GM12892 (cell line): ENCODE measurements around the gene MUC13.

Source experiments
- DNase-seq: peaks from one replicate; pipeline ENCODE4 v3.0.0; 2011; ENCODE audit not compliant: insufficient read length
- FAIRE-seq: peaks from 2 replicates; lab custom pipeline; 2011; peaks lifted over from hg19 to GRCh38; lab: Jason Lieb, UNC
- POLR2A ChIP-seq: IDR thresholded peaks from 2 replicates; pipeline ENCODE4 v1.6.1; 2011; ENCODE audit warnings: low read depth, low read length, control low read depth
- POLR2AphosphoS5 ChIP-seq: IDR thresholded peaks from 2 replicates; pipeline ENCODE4 v1.6.1; 2011; ENCODE audit warnings: low read depth, low read length, control low read depth
- TAF1 ChIP-seq: IDR thresholded peaks from 2 replicates; pipeline ENCODE4 v1.6.1; 2011; ENCODE audit warnings: low read depth, mild to moderate bottlenecking, control low read depth, low read length, borderline replicate concordance

Gene MUC13

GRCh38 chr3:124918524-124918923 is 16.0 kb downstream of the MUC13 start:
- FAIRE-seq (no peak), DNase-seq (no peak)
- TF ChIP-seq POLR2AphosphoS5, result no peak
- no peak for TF ChIP-seq POLR2A
- no peak for TF ChIP-seq TAF1

DNA sequence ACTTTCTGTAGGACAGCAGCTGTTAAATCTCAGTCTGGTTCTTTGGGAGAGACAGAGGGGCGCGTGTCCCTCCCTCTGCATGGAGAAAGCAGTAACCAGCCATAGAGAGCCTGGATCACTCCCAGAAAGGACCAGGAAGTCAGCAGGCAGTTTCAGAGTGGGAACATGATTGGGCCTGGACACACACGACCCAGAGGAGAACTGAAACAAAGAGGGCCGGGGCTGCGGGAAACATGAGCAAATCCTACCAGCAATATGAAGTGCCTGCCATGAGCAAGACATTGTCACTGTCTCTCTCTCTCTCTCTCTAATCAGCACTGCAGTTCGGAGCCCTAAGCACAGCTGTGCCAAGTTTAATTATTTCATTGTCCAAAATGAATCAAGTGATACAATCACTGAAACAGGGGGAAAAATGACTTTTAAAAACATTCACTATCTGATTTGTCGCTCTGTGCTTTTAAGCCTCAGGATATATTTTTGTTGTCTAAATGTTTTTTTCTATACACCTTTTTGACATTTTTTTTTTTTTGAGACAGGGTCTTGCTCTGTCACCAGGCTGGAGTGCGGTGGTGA is 17.6 kb downstream of the MUC13 start:
- no peak for FAIRE-seq
- DNase-seq, result no peak
- no peak for TF ChIP-seq TAF1
- no peak for TF ChIP-seq POLR2A
- TF ChIP-seq POLR2AphosphoS5, result no peak

- FAIRE-seq (no peak), DNase-seq (no peak)
- TF ChIP-seq POLR2AphosphoS5 (no peak), TAF1 (no peak), POLR2A (no peak)
Observed at GRCh38 chr3:124915254-124915653, 19.3 kb downstream of the MUC13 start.

- DNase-seq (no peak), FAIRE-seq (no peak)
- TF ChIP-seq POLR2A (no peak), POLR2AphosphoS5 (no peak), TAF1 (no peak)
Observed at GRCh38 chr3:124907957-124908356, 26.6 kb downstream of the MUC13 start.

DNA sequence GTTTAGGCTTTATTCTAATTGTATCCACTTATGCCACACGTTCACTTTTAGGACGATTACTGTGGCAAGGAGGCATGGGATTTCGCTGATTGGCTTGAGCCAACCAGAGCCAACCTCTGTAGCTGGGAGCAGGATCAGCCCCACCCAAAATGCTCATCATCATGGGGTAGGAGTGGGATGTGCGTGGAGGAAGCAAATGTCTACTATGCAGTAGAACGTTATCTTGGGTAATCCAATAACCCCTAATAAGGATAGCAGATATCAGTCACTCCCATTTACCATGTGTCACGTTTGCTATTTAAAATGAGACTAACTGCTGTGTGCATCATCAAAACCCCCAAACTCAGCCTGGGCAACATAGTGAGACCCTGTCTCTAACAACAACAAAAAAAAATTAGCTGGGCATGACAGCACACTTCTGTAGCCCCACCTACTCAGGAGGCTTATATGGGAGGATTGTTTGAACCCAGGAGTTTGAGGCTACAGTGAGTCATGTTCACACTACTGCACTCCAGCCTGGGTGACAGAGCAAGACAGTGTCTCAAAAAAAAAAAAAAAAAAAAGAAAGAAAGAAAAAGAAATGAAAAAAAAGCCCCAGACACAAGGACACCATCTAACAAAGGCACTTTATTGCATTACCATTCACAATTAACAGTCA is 29.6 kb downstream of the MUC13 start:
- FAIRE-seq, result no peak
- no peak for TF ChIP-seq TAF1
- no peak for TF ChIP-seq POLR2A
- no peak for TF ChIP-seq POLR2AphosphoS5

DNA sequence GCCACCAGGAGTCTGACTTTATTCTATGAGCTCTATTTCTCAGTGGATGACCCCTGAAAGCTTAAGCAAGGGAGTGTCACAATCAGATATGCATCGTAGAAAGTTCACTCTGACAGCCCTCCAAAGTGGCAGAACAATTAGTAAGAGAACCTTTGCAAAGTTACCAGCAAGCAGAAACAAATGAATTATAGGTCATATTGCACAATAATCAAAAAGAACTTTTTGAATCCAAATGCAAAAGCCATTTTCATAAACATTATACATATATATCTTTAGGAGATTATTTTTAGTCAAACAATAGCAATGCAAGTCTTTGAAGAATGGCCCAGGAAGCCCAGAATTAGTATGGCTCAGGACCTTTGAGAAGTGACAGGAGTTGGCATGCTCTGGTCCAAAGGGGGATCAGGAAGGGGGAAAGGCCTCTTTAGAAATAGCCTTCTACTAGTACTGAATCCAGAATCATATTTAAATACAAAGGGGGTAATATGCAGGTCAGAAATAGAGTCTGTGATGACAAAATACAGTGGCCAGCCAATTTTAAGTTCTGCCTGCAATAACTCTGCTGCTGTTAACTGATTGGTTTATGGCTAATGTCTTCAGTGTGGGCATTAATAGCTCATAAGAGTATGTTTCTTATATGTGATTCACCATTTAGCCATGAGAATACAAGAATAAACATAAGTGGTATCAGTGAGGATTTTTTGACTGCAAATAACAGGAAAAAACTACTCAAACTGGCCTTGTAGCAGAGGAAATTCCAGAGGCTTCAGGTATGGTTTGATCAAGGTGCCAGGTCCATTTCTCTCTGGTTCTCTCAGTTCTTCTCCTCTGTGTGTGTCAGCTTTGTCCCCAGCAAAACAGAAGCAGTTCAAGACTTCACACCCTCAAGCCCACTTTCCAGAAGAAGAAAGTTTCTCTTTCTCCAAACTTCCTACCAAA is 30.4 kb downstream of the MUC13 start:
- FAIRE-seq (no peak), DNase-seq (no peak)
- no peak for TF ChIP-seq POLR2AphosphoS5
- TF ChIP-seq TAF1, result no peak
- no peak for TF ChIP-seq POLR2A

More for the DNA sequence above, 29.6 kb downstream of the MUC13 start:
- no peak for DNase-seq

GRCh38 chr3:124896824-124897526 is 37.6 kb downstream of the MUC13 start:
- DNase-seq, result no peak
- FAIRE-seq, result no peak
- TF ChIP-seq POLR2A (no peak), POLR2AphosphoS5 (no peak)

- no peak for TF ChIP-seq POLR2A
- no peak for TF ChIP-seq TAF1
- TF ChIP-seq POLR2AphosphoS5, result no peak
- no peak for DNase-seq
- no peak for FAIRE-seq
Observed at GRCh38 chr3:124895756-124896155, 38.8 kb downstream of the MUC13 start.

GRCh38 chr3:124893526-124893925 is 41.0 kb downstream of the MUC13 start:
- no peak for FAIRE-seq
- TF ChIP-seq POLR2A (no peak), POLR2AphosphoS5 (no peak), TAF1 (no peak)
- DNase-seq, result no peak

- TF ChIP-seq POLR2AphosphoS5, result no peak
- TF ChIP-seq POLR2A, result no peak
- no peak for TF ChIP-seq TAF1
- FAIRE-seq (no peak), DNase-seq (no peak)
Observed at GRCh38 chr3:124890573-124891190, 43.9 kb downstream of the MUC13 start.
